Measurements from ENCODE around the gene MYO15B. TPM values are rescaled to one million over a fixed set of nuclear protein-coding genes. Genes with fewer than 3 reads are reported as not detected.

The MYO15B gene
- total and polyA plus RNA-seq, 4 experiments from 2014 or later, result 0.89 to 83.7 (median 75.1) TPM; not detected in 1

GRCh38 chr17:75629157-75629556 is 41.6 kb downstream of the MYO15B start:
- Mint-ChIP-seq H3K4me1 (peaks cover 2 to 13% (median 7%) of the 10 kb centered on the region in 4 donors), H3K9me3 (no peaks in the 10 kb centered on the region), H3K27ac (no peak overlapping the region), H3K27me3 (no peaks in the 10 kb centered on the region), H3K36me3 (peaks cover 0 to 3% of the 10 kb centered on the region in 2 donors), H3K4me3 (no peak overlapping the region)
- Histone ChIP-seq H3K9me3 (ENCODE audit: control insufficient read depth in 1 of 2, low read length in 2 of 2) (no peaks in the 10 kb centered on the region), H3K27ac (ENCODE audit: low read depth, low read length) (no peak overlapping the region), H3K36me3 (ENCODE audit: insufficient read depth, low read length) (no peaks in the 10 kb centered on the region), H3K4me1 (ENCODE audit: insufficient read depth, low read length) (peaks cover 13% of the 10 kb centered on the region), H3K27me3 (ENCODE audit: insufficient read depth, low read length) (no peaks in the 10 kb centered on the region), H3K4me3 (ENCODE audit: low read length in 2 of 2) (no peak overlapping the region)
- intact Hi-C loops (cut with micrococcal nuclease), result no loop called here
- ChIA-PET CTCF (ENCODE audit: partially characterized antibody) (interaction anchor here (14.0 kb wide), 1 partner anchor 121 kb away, joined by 326 read pairs; no protein-coding TSS in a partner anchor), POLR2A (ENCODE audit: partially characterized antibody) (interaction anchor here (0.8 to 1.2 kb wide), 2 partner anchors 120 to 125 kb away, joined by 3 to 6 read pairs; no protein-coding TSS in a partner anchor)
- DNase-seq, result no peak

DNA sequence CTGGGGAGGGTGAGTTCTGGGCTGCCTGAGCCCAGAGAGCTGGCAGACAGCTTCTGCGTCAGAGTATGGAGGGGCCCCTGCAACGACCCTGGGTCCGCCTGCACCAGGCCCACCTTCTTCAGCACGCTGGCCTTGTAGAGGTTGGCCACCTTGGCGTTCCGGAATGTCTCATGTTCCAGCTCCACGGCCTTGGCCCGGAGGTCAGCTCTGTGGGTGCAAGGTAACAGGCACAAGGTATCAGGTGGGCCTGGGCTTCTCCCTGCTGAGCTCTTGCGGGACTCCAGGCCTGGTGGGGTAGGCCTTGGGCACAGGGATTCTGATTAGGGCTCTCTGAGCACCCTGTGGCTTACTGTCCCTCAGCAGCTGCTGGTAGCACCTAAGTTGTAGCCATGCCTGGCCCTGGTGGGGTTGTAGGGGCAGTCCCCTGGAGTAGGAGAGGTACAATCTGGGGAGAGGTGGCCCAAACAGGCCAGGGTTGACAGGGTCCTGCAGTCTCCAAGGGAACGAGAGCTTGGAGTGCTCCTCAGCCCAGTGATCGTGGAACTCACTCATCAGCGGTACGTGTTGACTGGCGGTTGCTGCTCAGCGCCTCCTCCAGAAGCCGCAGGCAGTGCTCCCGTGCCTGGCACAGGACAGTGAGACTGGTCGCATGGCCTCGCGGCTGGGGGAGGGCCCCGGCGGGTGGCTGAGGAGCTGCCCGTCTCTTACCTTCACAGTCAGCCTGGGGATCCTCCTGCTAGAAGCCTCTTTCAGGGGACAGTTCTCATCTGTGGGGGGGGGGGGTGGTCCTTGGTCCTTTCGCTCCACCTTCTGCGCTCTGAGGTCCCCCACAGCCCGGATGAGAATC is 42.7 kb downstream of the MYO15B start:
- ChIA-PET POLR2A (ENCODE audit: partially characterized antibody) (interaction anchor here (0.8 to 1.2 kb wide), 2 partner anchors 90 to 119 kb away, joined by 3 to 6 read pairs; no protein-coding TSS in a partner anchor), CTCF (ENCODE audit: partially characterized antibody) (interaction anchor here (1.3 to 14.0 kb wide), 2 partner anchors 44 to 120 kb away, joined by 3 to 326 read pairs; no protein-coding TSS in a partner anchor)
- H3K36me3 ChIP-seq (ENCODE audit: insufficient read depth, low read length), result no peaks in the 10 kb centered on the region
- no peak overlapping the region for H3K27ac ChIP-seq (ENCODE audit: low read depth, low read length)
- H3K9me3 ChIP-seq (ENCODE audit: control insufficient read depth in 1 of 2, low read length in 2 of 2), result no peaks in the 10 kb centered on the region
- H3K27me3 Mint-ChIP-seq, result no peaks in the 10 kb centered on the region
- peaks cover 0 to 3% of the 10 kb centered on the region in 2 donors for H3K36me3 Mint-ChIP-seq
- intact Hi-C loops (cut with micrococcal nuclease), result no loop called here
- no peaks in the 10 kb centered on the region for H3K9me3 Mint-ChIP-seq
- no peak for DNase-seq
- no peak overlapping the region for H3K4me3 ChIP-seq (ENCODE audit: low read length in 2 of 2)
- H3K27ac Mint-ChIP-seq, result no peak overlapping the region
- H3K4me1 ChIP-seq (ENCODE audit: insufficient read depth, low read length), result peaks cover 13% of the 10 kb centered on the region
- H3K4me1 Mint-ChIP-seq, result peaks cover 2 to 13% (median 7%) of the 10 kb centered on the region in 4 donors
- no peaks in the 10 kb centered on the region for H3K27me3 ChIP-seq (ENCODE audit: insufficient read depth, low read length)
- H3K4me3 Mint-ChIP-seq, result no peak overlapping the region

DNA sequence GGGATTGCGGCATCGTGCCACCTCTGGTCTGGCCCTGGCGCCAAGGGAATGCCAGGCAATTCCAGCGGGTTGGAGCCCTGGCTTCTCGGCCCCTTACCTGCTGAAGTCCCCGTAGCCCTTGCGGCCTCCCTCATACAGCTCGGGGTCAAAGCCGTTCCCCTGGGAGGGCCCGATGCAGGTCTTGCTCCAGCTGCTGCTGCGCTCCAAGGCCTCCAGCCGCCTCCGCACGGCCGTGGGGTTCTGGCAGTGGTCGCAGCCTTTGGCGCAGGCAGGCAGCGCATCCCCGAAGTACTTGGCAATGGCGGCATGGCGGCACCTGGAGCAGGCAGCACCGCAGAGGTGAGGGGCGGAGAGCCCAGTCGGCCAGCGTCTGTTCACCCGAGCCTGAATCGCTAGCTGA is 43.8 kb downstream of the MYO15B start:
- DNase-seq, result no peak
- Mint-ChIP-seq H3K4me1 (peaks cover 2 to 13% (median 7%) of the 10 kb centered on the region in 4 donors), H3K27ac (no peak overlapping the region), H3K4me3 (no peak overlapping the region), H3K36me3 (peaks cover 0 to 4% of the 10 kb centered on the region in 2 donors), H3K9me3 (no peaks in the 10 kb centered on the region), H3K27me3 (no peaks in the 10 kb centered on the region)
- no peaks in the 10 kb centered on the region for H3K27me3 ChIP-seq (ENCODE audit: insufficient read depth, low read length)
- CTCF ChIA-PET (ENCODE audit: partially characterized antibody), result interaction anchor here (1.3 to 14.0 kb wide), 2 partner anchors 43 to 119 kb away, joined by 3 to 326 read pairs; no protein-coding TSS in a partner anchor
- H3K36me3 ChIP-seq (ENCODE audit: insufficient read depth, low read length), result no peaks in the 10 kb centered on the region
- intact Hi-C loops (cut with micrococcal nuclease), result no loop called here
- H3K9me3 ChIP-seq (ENCODE audit: control insufficient read depth in 1 of 2, low read length in 2 of 2), result no peaks in the 10 kb centered on the region
- POLR2A ChIA-PET (ENCODE audit: partially characterized antibody), result no interaction called here
- H3K4me1 ChIP-seq (ENCODE audit: insufficient read depth, low read length), result peaks cover 13% of the 10 kb centered on the region
- no peak overlapping the region for H3K27ac ChIP-seq (ENCODE audit: low read depth, low read length)
- H3K4me3 ChIP-seq (ENCODE audit: low read length in 2 of 2), result no peak overlapping the region

DNA sequence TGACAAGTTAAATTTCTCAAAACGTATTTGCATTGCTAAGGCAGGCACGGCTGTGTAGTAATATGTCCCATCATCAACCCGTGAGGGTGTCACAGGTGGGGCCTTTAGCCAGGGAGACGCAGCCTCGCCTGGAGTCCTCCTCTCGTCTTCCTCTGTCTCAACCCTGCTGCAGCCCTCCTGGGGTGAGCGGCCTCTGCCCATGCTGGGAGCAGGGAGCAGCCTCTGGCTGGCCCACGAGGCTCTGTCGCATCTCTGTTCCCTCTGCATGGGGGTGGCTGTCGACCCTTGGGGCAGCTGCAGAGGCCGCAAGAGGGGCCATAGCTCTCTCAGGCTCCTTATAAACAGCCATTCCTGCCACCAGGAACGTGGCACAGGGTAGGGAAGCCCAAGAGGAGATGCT is 44.8 kb downstream of the MYO15B start:
- Mint-ChIP-seq H3K27ac (no peak overlapping the region), H3K36me3 (peaks cover 0 to 4% of the 10 kb centered on the region in 2 donors), H3K9me3 (no peaks in the 10 kb centered on the region), H3K4me3 (no peak overlapping the region), H3K4me1 (peaks cover 2 to 13% (median 7%) of the 10 kb centered on the region in 4 donors), H3K27me3 (no peaks in the 10 kb centered on the region)
- Histone ChIP-seq H3K27ac (ENCODE audit: low read depth, low read length) (no peak overlapping the region), H3K4me3 (ENCODE audit: low read length in 2 of 2) (no peak overlapping the region), H3K9me3 (ENCODE audit: control insufficient read depth in 1 of 2, low read length in 2 of 2) (no peaks in the 10 kb centered on the region), H3K4me1 (ENCODE audit: insufficient read depth, low read length) (peaks cover 13% of the 10 kb centered on the region), H3K36me3 (ENCODE audit: insufficient read depth, low read length) (no peaks in the 10 kb centered on the region), H3K27me3 (ENCODE audit: insufficient read depth, low read length) (no peaks in the 10 kb centered on the region)
- ChIA-PET POLR2A (ENCODE audit: partially characterized antibody) (interaction anchor here (0.8 to 1.5 kb wide), 5 partner anchors 8 to 117 kb away, joined by 3 to 7 read pairs (median 4); partner anchors contain the start of gene RECQL5), CTCF (ENCODE audit: partially characterized antibody) (interaction anchor here (0.5 to 14.0 kb wide), 39 partner anchors 8 to 766 kb away, joined by 3 to 326 read pairs (median 5); partner anchors contain the start of genes RECQL5 and SAP30BP)
- no peak for DNase-seq
- intact Hi-C loops (cut with micrococcal nuclease), result no loop called here

- peaks cover 0 to 4% of the 10 kb centered on the region in 2 donors for H3K36me3 Mint-ChIP-seq
- H3K27ac ChIP-seq (ENCODE audit: low read depth, low read length), result no peak within 1 kb of the TSS
- intact Hi-C loops (cut with micrococcal nuclease), result loop anchor here (1.0 kb wide), 2 partner anchors 117 to 207 kb away; no protein-coding TSS in a partner anchor
- peak; percentile 72 to 77 (median 75) for DNase-seq
- POLR2A ChIA-PET (ENCODE audit: partially characterized antibody), result interaction anchor here (0.8 to 1.5 kb wide), 6 partner anchors 9 to 211 kb away, joined by 3 to 7 read pairs (median 4); partner anchors contain the start of genes RECQL5 and UNC13D
- H3K4me3 ChIP-seq (ENCODE audit: low read length in 2 of 2), result no peak within 1 kb of the TSS
- H3K27ac Mint-ChIP-seq, result peak within 1 kb of the TSS in 1 of 7 donors; percentile 18
- no peaks in the 10 kb centered on the region for H3K27me3 ChIP-seq (ENCODE audit: insufficient read depth, low read length)
- no peaks in the 10 kb centered on the region for H3K36me3 ChIP-seq (ENCODE audit: insufficient read depth, low read length)
- H3K4me1 ChIP-seq (ENCODE audit: insufficient read depth, low read length), result peaks cover 13% of the 10 kb centered on the region
- peaks cover 2 to 13% (median 7%) of the 10 kb centered on the region in 4 donors for H3K4me1 Mint-ChIP-seq
- no peaks in the 10 kb centered on the region for H3K27me3 Mint-ChIP-seq
- H3K4me3 Mint-ChIP-seq, result peak within 1 kb of the TSS in 1 of 8 donors; percentile 26
- CTCF ChIA-PET (ENCODE audit: partially characterized antibody), result interaction anchor here (0.5 to 14.0 kb wide), 43 partner anchors 9 to 765 kb away, joined by 3 to 326 read pairs (median 4); partner anchors contain the start of genes RECQL5 and SAP30BP
- no peaks in the 10 kb centered on the region for H3K9me3 Mint-ChIP-seq
- no peaks in the 10 kb centered on the region for H3K9me3 ChIP-seq (ENCODE audit: control insufficient read depth in 1 of 2, low read length in 2 of 2)
Observed at GRCh38 chr17:75632863-75633485, 45.4 kb downstream of the MYO15B start, which contains the start of gene SMIM5. TSS of gene SMIM5 (plus strand) at chr17:75633434. CDS start at chr17:75640202, 6,768 bp downstream.

DNA sequence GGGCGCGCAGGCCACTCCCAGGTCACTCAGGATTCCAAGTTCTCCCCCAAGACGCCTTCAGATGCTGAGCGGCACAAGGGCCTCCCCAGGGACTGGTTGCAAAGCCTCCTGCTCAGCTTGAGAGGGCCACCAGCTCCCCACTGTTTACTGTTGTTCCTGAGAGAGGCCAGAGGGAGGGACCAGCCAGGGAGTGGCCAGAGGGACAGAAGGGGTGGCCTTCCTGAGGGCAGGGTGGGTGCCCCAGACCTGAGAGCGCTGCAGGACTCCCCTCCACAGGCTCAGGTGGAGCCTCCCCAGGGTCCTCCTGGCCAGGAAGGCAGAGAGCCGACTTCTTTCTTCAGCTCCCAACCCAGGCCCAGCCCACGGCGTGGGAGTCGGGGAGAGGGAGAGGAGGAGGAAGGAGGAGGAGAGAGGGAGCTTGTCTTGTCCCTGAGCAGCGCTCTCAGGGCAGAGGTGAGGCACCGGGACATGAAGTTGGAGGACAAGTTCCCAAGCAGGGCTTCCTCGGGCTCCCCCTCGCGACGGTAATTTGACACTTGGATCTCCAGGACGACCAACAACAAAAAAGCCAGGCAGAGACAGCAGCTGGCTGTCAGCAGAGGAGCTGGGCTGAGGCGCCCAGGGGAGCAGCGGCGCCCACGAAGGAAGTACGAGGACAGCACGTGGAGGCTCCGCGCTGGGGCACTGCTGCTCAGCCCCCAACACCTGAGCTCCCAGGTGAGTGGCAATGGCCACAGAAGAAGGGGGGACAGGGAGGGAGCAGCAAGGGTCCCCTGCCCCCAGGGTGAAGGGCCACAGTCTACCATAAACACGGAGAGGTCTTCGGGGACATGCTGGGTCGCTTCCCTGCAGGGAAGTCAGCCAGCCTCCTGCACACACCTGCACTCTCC is 46.1 kb downstream of the MYO15B start:
- ChIA-PET POLR2A (ENCODE audit: partially characterized antibody) (interaction anchor here (0.8 to 1.5 kb wide), 4 partner anchors 10 to 210 kb away, joined by 3 to 7 read pairs (median 4); partner anchors contain the start of genes RECQL5 and UNC13D), CTCF (ENCODE audit: partially characterized antibody) (interaction anchor here (0.8 to 14.0 kb wide), 34 partner anchors 10 to 212 kb away, joined by 3 to 326 read pairs (median 6); partner anchors contain the start of genes RECQL5, SAP30BP, TMEM94 and TSEN54)
- H3K27ac ChIP-seq (ENCODE audit: low read depth, low read length), result no peak overlapping the region
- no peaks in the 10 kb centered on the region for H3K27me3 ChIP-seq (ENCODE audit: insufficient read depth, low read length)
- Mint-ChIP-seq H3K9me3 (no peaks in the 10 kb centered on the region), H3K36me3 (peaks cover 0 to 4% of the 10 kb centered on the region in 2 donors), H3K27ac (peak overlapping the region in 1 of 7 donors; percentile 18), H3K4me3 (no peak overlapping the region), H3K27me3 (no peaks in the 10 kb centered on the region), H3K4me1 (peaks cover 2 to 13% (median 7%) of the 10 kb centered on the region in 4 donors)
- intact Hi-C loops (cut with micrococcal nuclease), result loop anchor here (1.0 kb wide), 2 partner anchors 117 to 207 kb away; no protein-coding TSS in a partner anchor
- peaks cover 13% of the 10 kb centered on the region for H3K4me1 ChIP-seq (ENCODE audit: insufficient read depth, low read length)
- H3K36me3 ChIP-seq (ENCODE audit: insufficient read depth, low read length), result no peaks in the 10 kb centered on the region
- no peaks in the 10 kb centered on the region for H3K9me3 ChIP-seq (ENCODE audit: control insufficient read depth in 1 of 2, low read length in 2 of 2)
- DNase-seq, result peak in 4 of 5 donors; percentile 37 to 55 (median 40)
- no peak overlapping the region for H3K4me3 ChIP-seq (ENCODE audit: low read length in 2 of 2)
